ENCODE measurements around the gene OR8H3.
"Not testable (repeated sequence)": the region's sequence is repeated elsewhere in the genome, so short reads cannot be mapped to it uniquely, and the experiment has no call there.

The OR8H3 gene

GRCh38 chr11:56122073-56122472 is at the start of gene OR8H3:
TSS of gene OR8H3 (plus strand) at chr11:56122373. CDS start at chr11:56122373, 0 bp downstream.
- no peak for DNase-seq

GRCh38 chr11:56089697-56090096 is 32.5 kb upstream of the OR8H3 start:
- no peak for DNase-seq

GRCh38 chr11:56093008-56093407 is 29.2 kb upstream of the OR8H3 start, which contains the start of gene OR8I2:
TSS of gene OR8I2 (plus strand) at chr11:56093308. CDS start at chr11:56093308, 0 bp downstream.
- no peak for DNase-seq

GRCh38 chr11:56103210-56103737 is 18.9 kb upstream of the OR8H3 start, which contains the start of gene OR8H2:
TSS of gene OR8H2 (plus strand) at chr11:56103687. CDS start at chr11:56105043, 1,356 bp downstream.
- DNase-seq, result no peak

GRCh38 chr11:56140151-56140661 is 18.0 kb downstream of the OR8H3 start, which contains the start of gene OR8J3:
TSS of gene OR8J3 (minus strand) at chr11:56140201. CDS start at chr11:56137718, 2,483 bp downstream.
- DNase-seq, result no peak

GRCh38 chr11:56143681-56144080 is 21.5 kb downstream of the OR8H3 start:
- DNase-seq, result not testable (repeated sequence)

- no peak for DNase-seq
Measured at GRCh38 chr11:56151376-56151775, 29.2 kb downstream of the OR8H3 start.

GRCh38 chr11:56152333-56152732 is 30.2 kb downstream of the OR8H3 start:
- no peak for DNase-seq

GRCh38 chr11:56160217-56160616 is 38.0 kb downstream of the OR8H3 start, which contains the start of gene OR8K5:
TSS of gene OR8K5 (minus strand) at chr11:56160317. CDS start at chr11:56160317, 0 bp downstream.
- no peak for DNase-seq

- DNase-seq, result no peak
Measured at GRCh38 chr11:56163804-56164203, 41.6 kb downstream of the OR8H3 start.

GRCh38 chr11:56172256-56172830 is 50.2 kb downstream of the OR8H3 start:
- DNase-seq, result no peak

Data from left hindlimb (tissue), 1 donor.